ENCODE results near the gene WNK1.
"Not testable (repeated sequence)": the region's sequence is repeated elsewhere in the genome, so short reads cannot be mapped to it uniquely, and the experiment has no call there.

WNK1 gene

GRCh38 chr12:779745-780734 lies 27.7 kb downstream of the WNK1 start:
- peak; percentile 8 to 60 for DNase-seq

GRCh38 chr12:780750-781379 lies 28.5 kb downstream of the WNK1 start:
- DNase-seq, result no peak

- no peak for DNase-seq
Measured at GRCh38 chr12:785706-786105, 33.3 kb downstream of the WNK1 start.

GRCh38 chr12:788288-788687 lies 35.9 kb downstream of the WNK1 start:
- no peak for DNase-seq

GRCh38 chr12:788762-789161 lies 36.4 kb downstream of the WNK1 start:
- DNase-seq, result not testable (repeated sequence)

- DNase-seq, result no peak
Measured at GRCh38 chr12:789852-790563, 37.6 kb downstream of the WNK1 start.

- no peak for DNase-seq
Measured at GRCh38 chr12:790608-791007, 38.2 kb downstream of the WNK1 start.

GRCh38 chr12:793037-793436 lies 40.7 kb downstream of the WNK1 start:
- no peak for DNase-seq

GRCh38 chr12:793711-794110 lies 41.3 kb downstream of the WNK1 start:
- no peak for DNase-seq

GRCh38 chr12:795305-795704 lies 42.9 kb downstream of the WNK1 start:
- DNase-seq, result no peak

GRCh38 chr12:800401-800800 lies 48.0 kb downstream of the WNK1 start:
- no peak for DNase-seq

GRCh38 chr12:802242-803120 lies 50.1 kb downstream of the WNK1 start:
- DNase-seq, result no peak

GRCh38 chr12:805022-805632 lies 52.7 kb downstream of the WNK1 start:
- no peak for DNase-seq

- no peak for DNase-seq
Measured at GRCh38 chr12:806200-806791, 53.9 kb downstream of the WNK1 start.

- no peak for DNase-seq
Measured at GRCh38 chr12:807041-807735, 54.8 kb downstream of the WNK1 start.

GRCh38 chr12:810116-810515 lies 57.7 kb downstream of the WNK1 start:
- DNase-seq, result no peak

GRCh38 chr12:810671-811415 lies 58.5 kb downstream of the WNK1 start:
- DNase-seq, result no peak

- DNase-seq, result no peak
Measured at GRCh38 chr12:812950-813349, 60.6 kb downstream of the WNK1 start.

- DNase-seq, result not testable (repeated sequence)
Measured at GRCh38 chr12:817456-817855, 65.1 kb downstream of the WNK1 start.

- DNase-seq, result no peak
Measured at GRCh38 chr12:817941-818600, 65.7 kb downstream of the WNK1 start.
